Duodenal mucosa (tissue), 2 donors: ENCODE results near the gene PDCD10.

Experiments used
- H3K27ac ChIP-seq: one replicate; pipeline ENCODE4 v1.7.0; 2013; ENCODE audit warnings: low read depth, low read length
- H3K27me3 ChIP-seq, 2 donors: one replicate each; pipeline ENCODE4 v1.7.0; 2013; ENCODE audit warnings: low read length in 2 of 2, control low read depth in 1 of 2; ENCODE audit not compliant: insufficient read depth in 2 of 2, control insufficient read depth in 1 of 2
- H3K36me3 ChIP-seq, 2 donors: one replicate each; pipeline ENCODE4 v1.7.0; 2013; ENCODE audit warnings: low read length in 2 of 2, control low read depth in 1 of 2; ENCODE audit not compliant: insufficient read depth in 2 of 2, control insufficient read depth in 1 of 2
- H3K4me1 ChIP-seq, 2 donors: one replicate each; pipeline ENCODE4 v1.7.0; 2013; ENCODE audit warnings: low read length in 2 of 2, control low read depth in 1 of 2; ENCODE audit not compliant: insufficient read depth in 2 of 2, control insufficient read depth in 1 of 2
- H3K4me3 ChIP-seq, 2 donors: one replicate each; pipeline ENCODE4 v1.7.0; 2013; ENCODE audit warnings: low read length in 2 of 2, low read depth in 1 of 2
- H3K9ac ChIP-seq, 2 donors: one replicate each; pipeline ENCODE4 v1.7.0; 2013; ENCODE audit warnings: low read length in 2 of 2, low read depth in 1 of 2
- H3K9me3 ChIP-seq, 2 donors: one replicate each; pipeline ENCODE4 v1.7.0; 2013; ENCODE audit warnings: low read length in 2 of 2, control low read depth in 1 of 2; ENCODE audit not compliant: control insufficient read depth in 1 of 2

PDCD10 gene

GRCh38 chr3:167734498-167735232 lies at the start of gene PDCD10:
Gene PDCD10 (minus strand): TSS chr3:167734892. CDS start chr3:167720157, 14,735 bp downstream.
- Histone ChIP-seq H3K27me3 (no peaks in the 10 kb centered on the region), H3K9ac (peak within 1 kb of the TSS; percentile 71 to 92), H3K9me3 (no peaks in the 10 kb centered on the region), H3K36me3 (no peaks in the 10 kb centered on the region), H3K4me3 (peak within 1 kb of the TSS; percentile 91 to 97), H3K4me1 (peaks cover 18 to 29% of the 10 kb centered on the region in 2 donors), H3K27ac (peak within 1 kb of the TSS; percentile 93)

GRCh38 chr3:167783781-167784180 lies 49.1 kb upstream of the PDCD10 start:
- Histone ChIP-seq H3K9me3 (no peaks in the 10 kb centered on the region), H3K9ac (no peak overlapping the region), H3K27me3 (no peaks in the 10 kb centered on the region), H3K36me3 (no peaks in the 10 kb centered on the region), H3K4me1 (no peaks in the 10 kb centered on the region), H3K27ac (no peak overlapping the region), H3K4me3 (no peak overlapping the region)

DNA sequence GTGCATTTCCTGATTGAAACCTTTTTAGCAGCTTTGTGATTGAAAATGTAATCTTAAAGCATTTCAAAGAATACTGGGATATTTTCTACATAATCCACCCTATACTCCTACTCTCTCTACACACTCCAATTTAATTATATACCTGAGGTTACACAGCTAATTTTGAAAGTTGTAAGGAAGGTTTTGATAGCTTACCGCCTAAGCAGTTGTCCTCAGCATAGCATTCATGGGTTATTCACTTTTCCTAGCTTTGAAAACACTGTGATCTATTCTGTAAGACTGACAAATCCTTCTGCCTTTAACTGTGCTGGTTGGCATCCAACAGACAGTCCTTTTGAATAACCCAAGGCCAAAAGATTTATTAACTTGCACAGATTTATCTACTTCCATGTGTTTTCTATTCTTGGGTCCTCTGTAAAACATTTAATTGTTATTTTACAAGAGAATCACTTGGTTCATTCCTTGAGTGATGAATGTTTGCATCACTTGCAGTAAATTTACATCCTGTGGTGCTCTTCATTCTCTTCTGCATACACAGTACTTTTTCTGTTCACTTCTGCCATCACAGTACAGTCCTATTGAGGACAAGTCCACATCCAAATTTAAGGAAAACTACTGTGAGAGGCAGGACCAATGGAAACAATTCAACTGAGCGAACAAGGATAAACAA lies 45.7 kb upstream of the PDCD10 start:
- H3K9ac ChIP-seq, result no peak overlapping the region
- H3K36me3 ChIP-seq, result no peaks in the 10 kb centered on the region
- H3K9me3 ChIP-seq, result peaks cover 0 to 8% of the 10 kb centered on the region in 2 donors
- H3K27me3 ChIP-seq, result no peaks in the 10 kb centered on the region
- no peak overlapping the region for H3K4me3 ChIP-seq
- H3K4me1 ChIP-seq, result no peaks in the 10 kb centered on the region
- H3K27ac ChIP-seq, result no peak overlapping the region

GRCh38 chr3:167777356-167777755 lies 42.7 kb upstream of the PDCD10 start:
- no peak overlapping the region for H3K4me3 ChIP-seq
- peaks cover 0 to 8% of the 10 kb centered on the region in 2 donors for H3K9me3 ChIP-seq
- no peak overlapping the region for H3K9ac ChIP-seq
- no peaks in the 10 kb centered on the region for H3K4me1 ChIP-seq
- no peak overlapping the region for H3K27ac ChIP-seq
- no peaks in the 10 kb centered on the region for H3K27me3 ChIP-seq
- no peaks in the 10 kb centered on the region for H3K36me3 ChIP-seq

DNA sequence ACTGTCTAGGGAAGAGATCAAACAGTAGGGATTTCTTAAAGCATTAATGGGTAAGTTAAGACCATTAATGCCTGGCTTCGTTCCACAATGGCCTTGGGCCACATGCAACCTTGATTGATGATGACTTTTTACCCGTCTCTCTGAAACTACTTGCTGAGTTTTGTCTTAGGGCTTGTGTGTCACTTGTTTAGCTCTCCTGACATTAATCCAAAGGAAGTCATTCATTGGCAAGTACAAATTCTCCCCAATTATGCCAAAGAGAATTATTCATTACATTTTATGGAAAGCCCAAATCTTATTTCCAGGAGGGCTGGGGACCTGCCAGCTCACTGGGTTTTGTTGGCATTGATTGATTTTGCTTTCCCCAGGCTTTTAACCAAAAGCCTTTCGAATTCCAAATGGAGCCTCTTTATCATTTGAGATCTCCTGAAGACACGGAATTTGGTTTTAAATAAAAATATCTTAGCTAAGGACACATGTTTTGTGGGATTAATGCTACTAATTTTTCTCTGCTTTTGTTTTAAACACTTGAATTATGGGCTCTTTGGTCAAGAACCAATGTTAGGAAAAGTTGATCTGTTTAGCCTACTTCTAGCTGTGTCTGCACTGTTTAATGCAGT lies 41.5 kb upstream of the PDCD10 start:
- Histone ChIP-seq H3K4me3 (no peak overlapping the region), H3K9me3 (peaks cover 0 to 8% of the 10 kb centered on the region in 2 donors), H3K27ac (no peak overlapping the region), H3K27me3 (no peaks in the 10 kb centered on the region), H3K4me1 (no peaks in the 10 kb centered on the region), H3K9ac (no peak overlapping the region), H3K36me3 (no peaks in the 10 kb centered on the region)

GRCh38 chr3:167773584-167773983 lies 38.9 kb upstream of the PDCD10 start:
- Histone ChIP-seq H3K9ac (no peak overlapping the region), H3K27me3 (no peaks in the 10 kb centered on the region), H3K4me1 (no peaks in the 10 kb centered on the region), H3K4me3 (no peak overlapping the region), H3K9me3 (peaks cover 0 to 8% of the 10 kb centered on the region in 2 donors), H3K27ac (no peak overlapping the region), H3K36me3 (no peaks in the 10 kb centered on the region)

- Histone ChIP-seq H3K27me3 (no peaks in the 10 kb centered on the region), H3K4me1 (no peaks in the 10 kb centered on the region), H3K9me3 (peaks cover 0 to 6% of the 10 kb centered on the region in 2 donors), H3K36me3 (no peaks in the 10 kb centered on the region), H3K9ac (no peak overlapping the region), H3K4me3 (no peak overlapping the region), H3K27ac (no peak overlapping the region)
Observed at GRCh38 chr3:167772992-167773391, 38.3 kb upstream of the PDCD10 start.

- no peaks in the 10 kb centered on the region for H3K27me3 ChIP-seq
- H3K4me1 ChIP-seq, result no peaks in the 10 kb centered on the region
- no peaks in the 10 kb centered on the region for H3K36me3 ChIP-seq
- H3K9me3 ChIP-seq, result no peaks in the 10 kb centered on the region
- H3K9ac ChIP-seq, result no peak overlapping the region
- H3K27ac ChIP-seq, result no peak overlapping the region
- no peak overlapping the region for H3K4me3 ChIP-seq
Observed at GRCh38 chr3:167762296-167762695, 27.6 kb upstream of the PDCD10 start.

GRCh38 chr3:167761302-167761701 lies 26.6 kb upstream of the PDCD10 start:
- no peak overlapping the region for H3K4me3 ChIP-seq
- H3K27me3 ChIP-seq, result no peaks in the 10 kb centered on the region
- no peaks in the 10 kb centered on the region for H3K36me3 ChIP-seq
- no peak overlapping the region for H3K27ac ChIP-seq
- no peaks in the 10 kb centered on the region for H3K4me1 ChIP-seq
- no peak overlapping the region for H3K9ac ChIP-seq
- H3K9me3 ChIP-seq, result no peaks in the 10 kb centered on the region

- H3K4me3 ChIP-seq, result no peak overlapping the region
- H3K9ac ChIP-seq, result no peak overlapping the region
- peaks cover 0 to 8% of the 10 kb centered on the region in 2 donors for H3K4me1 ChIP-seq
- no peaks in the 10 kb centered on the region for H3K36me3 ChIP-seq
- no peaks in the 10 kb centered on the region for H3K27me3 ChIP-seq
- H3K27ac ChIP-seq, result no peak overlapping the region
- no peaks in the 10 kb centered on the region for H3K9me3 ChIP-seq
Observed at GRCh38 chr3:167754049-167754448, 19.4 kb upstream of the PDCD10 start.
